Thyroid gland (tissue), 4 donors: ENCODE data around the gene ITGB4. TPM values are rescaled to one million over a fixed set of nuclear protein-coding genes. Genes with fewer than 3 reads are reported as not detected.

Experiments used
- DNase-seq, 2 donors: peaks; one replicate each; pipeline ENCODE4 v3.0.0-alpha.2; 2019
- H3K27ac ChIP-seq, 3 donors: fragments of 200-600 bp; sonication (generic); 1 replicate in 2 of 3; 2 replicates in 1 of 3; pipeline ENCODE4 v1.5.1; 2016 to 2019; ENCODE audit warnings: mild to moderate bottlenecking in 1 of 3, moderate library complexity in 1 of 3
- H3K27me3 ChIP-seq: fragments of 200-600 bp; sonication (generic); one replicate; pipeline ENCODE4 v1.5.1; 2019
- H3K36me3 ChIP-seq, 2 donors: fragments of 200-600 bp; sonication (generic); one replicate each; pipeline ENCODE4 v1.5.1; 2016 to 2019
- H3K4me1 ChIP-seq, 2 donors: fragments of 200-600 bp; sonication (generic); one replicate each; pipeline ENCODE4 v1.5.1; 2017 to 2019
- H3K4me3 ChIP-seq, 3 donors: fragments of 200-600 bp; sonication (generic); replicated peaks in 1 of 3; 1 replicate in 2 of 3; 2 replicates in 1 of 3; pipeline ENCODE4 v1.5.1; 2016; ENCODE audit warnings: mild to moderate bottlenecking in 1 of 3
- H3K9me3 ChIP-seq: fragments of 200-600 bp; sonication (generic); one replicate; pipeline ENCODE4 v1.5.1; 2017
- POLR2A ChIP-seq, 2 donors: fragments of 450-650 bp; IDR thresholded peaks; one replicate each; pipeline ENCODE4 v1.6.1; 2017; ENCODE audit warnings: antibody characterized with exemption in 2 of 2, mild to moderate bottlenecking in 2 of 2, moderate library complexity in 1 of 2
- WGBS, 2 donors: methylation state at CpG; one replicate each; pipeline ENCODE4 v1.1.5; 2017; 5-methylcytosine and 5-hydroxymethylcytosine counted together
- intact Hi-C: fragments of 100-400 bp; cut with DNase I; formaldehyde crosslinking; loops from one replicate; pipeline ENCODE4 v1.15.1; 2023
- total RNA-seq, 4 donors: library from RNA; depleted of rRNA; stranded (reverse); fragments of >200 nt; gene quantifications; one replicate each; pipeline ENCODE4 v1.2.3, GENCODE V29; 2016
- TF ChIP-seq, protein P1 (sequence below), 6 experiments: fragments of 200-600 bp in 3 of 6; fragments of 450-650 bp in 3 of 6; sonication (generic) in 3 of 6; IDR thresholded peaks; one replicate each; pipeline ENCODE4 v1.5.1; 2016 to 2019; ENCODE audit warnings: antibody characterized with exemption in 6 of 6, mild to moderate bottlenecking in 2 of 6, inconsistent platforms in 1 of 6, moderate library complexity in 1 of 6

ITGB4 gene
- total RNA-seq, 4 donors from 2014 or later, result 19.7 to 27.3 (median 23.1) TPM

DNA sequence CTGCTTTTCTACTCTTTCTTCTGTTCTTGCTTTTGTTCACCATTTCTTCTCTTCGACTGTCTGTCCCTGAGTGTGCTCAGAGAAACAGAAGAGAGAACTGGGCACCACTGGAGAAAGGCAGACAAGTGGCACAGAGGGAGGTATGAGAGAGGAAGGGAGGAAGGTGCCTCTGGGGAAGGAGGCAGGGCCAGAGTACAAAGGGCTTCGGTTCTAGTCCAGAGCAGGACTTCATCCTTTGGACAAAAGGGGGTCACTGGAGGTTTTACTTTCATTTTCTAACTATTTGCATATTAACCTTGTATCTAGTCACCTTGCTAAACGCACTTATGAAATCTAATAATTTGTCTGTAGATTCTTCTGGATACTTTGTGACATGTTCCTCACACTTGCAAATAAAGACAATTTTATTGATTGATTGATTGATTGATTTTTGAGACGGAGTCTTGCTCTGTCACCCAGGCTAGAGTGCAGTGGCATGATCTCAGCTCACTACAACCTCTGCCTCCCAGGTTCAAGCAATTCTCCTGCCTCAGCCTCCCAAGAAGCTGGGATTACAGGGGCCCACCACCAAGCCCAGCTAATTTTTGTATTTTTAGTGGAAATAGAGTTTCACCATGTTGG lies 13.5 kb downstream of the ITGB4 start:
- 78 to 85% methylated on average over 4 of the region's 4 CpGs for WGBS, 2 donors
- H3K4me3 ChIP-seq, result no peak overlapping the region
- intact Hi-C loops, result loop anchor here (5.0 kb wide), 1 partner anchor 117 kb away; no protein-coding TSS in a partner anchor
- H3K4me1 ChIP-seq, result no peaks in the 10 kb centered on the region
- DNase-seq, result no peak
- no peaks in the 10 kb centered on the region for H3K27me3 ChIP-seq
- no peak overlapping the region for H3K27ac ChIP-seq
- no peaks in the 10 kb centered on the region for H3K36me3 ChIP-seq
- H3K9me3 ChIP-seq, result no peaks in the 10 kb centered on the region
- TF ChIP-seq POLR2A (IDR thresholded peaks at IDR 0.05), result no peak
- TF ChIP-seq, protein P1, sequence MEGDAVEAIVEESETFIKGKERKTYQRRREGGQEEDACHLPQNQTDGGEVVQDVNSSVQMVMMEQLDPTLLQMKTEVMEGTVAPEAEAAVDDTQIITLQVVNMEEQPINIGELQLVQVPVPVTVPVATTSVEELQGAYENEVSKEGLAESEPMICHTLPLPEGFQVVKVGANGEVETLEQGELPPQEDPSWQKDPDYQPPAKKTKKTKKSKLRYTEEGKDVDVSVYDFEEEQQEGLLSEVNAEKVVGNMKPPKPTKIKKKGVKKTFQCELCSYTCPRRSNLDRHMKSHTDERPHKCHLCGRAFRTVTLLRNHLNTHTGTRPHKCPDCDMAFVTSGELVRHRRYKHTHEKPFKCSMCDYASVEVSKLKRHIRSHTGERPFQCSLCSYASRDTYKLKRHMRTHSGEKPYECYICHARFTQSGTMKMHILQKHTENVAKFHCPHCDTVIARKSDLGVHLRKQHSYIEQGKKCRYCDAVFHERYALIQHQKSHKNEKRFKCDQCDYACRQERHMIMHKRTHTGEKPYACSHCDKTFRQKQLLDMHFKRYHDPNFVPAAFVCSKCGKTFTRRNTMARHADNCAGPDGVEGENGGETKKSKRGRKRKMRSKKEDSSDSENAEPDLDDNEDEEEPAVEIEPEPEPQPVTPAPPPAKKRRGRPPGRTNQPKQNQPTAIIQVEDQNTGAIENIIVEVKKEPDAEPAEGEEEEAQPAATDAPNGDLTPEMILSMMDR (IDR thresholded peaks at IDR 0.05), result no peak

DNA sequence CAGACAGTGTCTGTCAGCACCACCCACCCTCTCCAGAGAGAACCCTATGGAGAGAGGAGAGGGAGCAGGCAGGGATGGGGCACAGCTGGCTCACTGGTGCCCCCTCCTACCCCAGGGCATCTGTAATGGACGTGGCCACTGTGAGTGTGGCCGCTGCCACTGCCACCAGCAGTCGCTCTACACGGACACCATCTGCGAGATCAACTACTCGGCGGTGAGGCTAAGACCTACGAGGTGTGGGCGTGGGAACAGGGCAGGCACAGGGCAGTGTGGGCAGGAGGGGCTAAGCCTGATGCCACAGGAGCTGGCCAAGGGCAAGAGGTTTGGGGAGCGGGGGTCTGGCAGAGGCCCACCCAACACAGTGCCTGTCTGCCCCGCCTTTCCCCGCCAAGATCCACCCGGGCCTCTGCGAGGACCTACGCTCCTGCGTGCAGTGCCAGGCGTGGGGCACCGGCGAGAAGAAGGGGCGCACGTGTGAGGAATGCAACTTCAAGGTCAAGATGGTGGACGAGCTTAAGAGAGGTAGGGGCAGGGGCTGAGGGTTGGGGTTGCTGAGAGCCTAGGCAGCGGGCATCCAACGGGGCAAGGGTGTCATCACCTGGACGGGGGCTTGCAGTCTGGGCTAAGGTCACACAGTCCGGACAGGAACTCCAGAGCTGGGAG lies 15.0 kb downstream of the ITGB4 start:
- WGBS, 2 donors, result 90 to 97% methylated on average over 22 to 26 of the region's 26 CpGs
- DNase-seq, result no peak
- TF ChIP-seq, protein P1 (IDR thresholded peaks at IDR 0.05), result no peak
- TF ChIP-seq POLR2A (IDR thresholded peaks at IDR 0.05), result no peak
- intact Hi-C loops, result loop anchor here (5.0 kb wide), 1 partner anchor 119 kb away; no protein-coding TSS in a partner anchor
- H3K27me3 ChIP-seq, result no peaks in the 10 kb centered on the region
- no peaks in the 10 kb centered on the region for H3K4me1 ChIP-seq
- no peaks in the 10 kb centered on the region for H3K36me3 ChIP-seq
- H3K4me3 ChIP-seq, result no peak overlapping the region
- H3K9me3 ChIP-seq, result no peaks in the 10 kb centered on the region
- H3K27ac ChIP-seq, result no peak overlapping the region

DNA sequence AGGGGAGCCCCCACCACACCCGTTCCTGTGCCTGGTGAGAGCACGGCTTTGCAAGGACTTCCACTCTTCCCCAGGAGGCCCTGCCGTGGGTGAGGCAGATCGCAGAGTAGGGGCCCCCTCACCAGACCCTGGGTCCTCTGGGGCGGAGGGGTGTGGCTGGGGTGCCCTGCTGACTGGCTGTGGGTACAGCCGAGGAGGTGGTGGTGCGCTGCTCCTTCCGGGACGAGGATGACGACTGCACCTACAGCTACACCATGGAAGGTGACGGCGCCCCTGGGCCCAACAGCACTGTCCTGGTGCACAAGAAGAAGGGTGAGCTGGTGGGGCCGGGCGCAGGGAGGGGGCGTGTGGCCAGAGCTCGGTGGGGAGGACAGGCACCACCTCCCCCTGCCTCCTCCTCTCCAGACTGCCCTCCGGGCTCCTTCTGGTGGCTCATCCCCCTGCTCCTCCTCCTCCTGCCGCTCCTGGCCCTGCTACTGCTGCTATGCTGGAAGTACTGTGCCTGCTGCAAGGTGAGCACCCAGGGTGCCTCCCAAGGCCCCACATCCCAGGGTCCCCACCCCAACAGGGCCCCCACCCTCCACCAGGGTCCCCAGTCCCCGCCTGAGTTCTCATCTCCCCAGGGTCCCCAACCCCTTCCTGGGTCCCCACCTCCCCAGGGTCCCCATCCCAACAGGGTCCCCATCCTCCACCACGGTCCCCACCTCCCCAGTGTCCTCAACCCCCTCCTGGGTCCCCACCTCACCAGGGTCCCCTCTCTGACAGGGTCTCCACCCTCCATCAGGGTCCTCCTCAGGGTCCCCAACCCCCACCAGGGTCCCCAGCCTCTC lies 16.1 kb downstream of the ITGB4 start:
- DNase-seq, result no peak
- Histone ChIP-seq H3K4me3 (no peak overlapping the region), H3K27ac (no peak overlapping the region), H3K27me3 (no peaks in the 10 kb centered on the region), H3K9me3 (no peaks in the 10 kb centered on the region), H3K4me1 (no peaks in the 10 kb centered on the region), H3K36me3 (no peaks in the 10 kb centered on the region)
- 83 to 85% methylated on average over 14 to 17 of the region's 20 CpGs for WGBS, 2 donors
- intact Hi-C loops, result loop anchor here (5.0 kb wide), 1 partner anchor 120 kb away; no protein-coding TSS in a partner anchor
- no peak for TF ChIP-seq POLR2A (IDR thresholded peaks at IDR 0.05)
- TF ChIP-seq, protein P1 (IDR thresholded peaks at IDR 0.05), result no peak

DNA sequence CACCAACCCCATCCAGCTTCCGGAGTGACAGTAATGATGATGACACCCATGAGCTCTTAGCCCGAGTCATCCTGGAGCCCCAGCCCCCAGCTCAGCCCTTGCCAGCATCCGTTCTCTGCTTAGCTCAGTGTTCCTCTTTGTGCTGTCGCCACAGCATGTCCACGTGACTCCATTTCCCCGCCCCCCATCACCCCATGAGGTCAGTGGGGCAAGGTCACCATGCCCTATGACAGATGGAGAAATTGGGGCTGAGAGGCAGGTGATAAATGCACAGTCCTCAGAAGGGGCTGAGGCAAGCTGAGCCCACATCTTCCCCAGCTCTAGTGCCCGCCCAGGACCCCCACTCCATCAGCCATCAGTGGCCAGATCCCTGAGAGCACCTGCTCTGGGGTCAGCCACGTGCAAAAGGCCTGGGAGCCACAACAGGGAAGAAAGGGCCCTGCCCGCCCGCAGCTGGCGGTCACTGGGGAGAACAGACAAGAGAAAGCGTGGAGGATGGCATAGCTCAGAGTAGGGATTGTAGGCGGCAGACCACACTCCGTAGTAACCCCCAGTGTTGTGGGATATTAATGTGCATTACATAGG lies 17.1 kb downstream of the ITGB4 start:
- no peaks in the 10 kb centered on the region for H3K9me3 ChIP-seq
- H3K27ac ChIP-seq, result no peak overlapping the region
- no peaks in the 10 kb centered on the region for H3K27me3 ChIP-seq
- no peaks in the 10 kb centered on the region for H3K36me3 ChIP-seq
- no peak for TF ChIP-seq POLR2A (IDR thresholded peaks at IDR 0.05)
- TF ChIP-seq, protein P1 (IDR thresholded peaks at IDR 0.05), result no peak
- WGBS, 2 donors, result 88% methylated on average over 14 of the region's 14 CpGs
- H3K4me3 ChIP-seq, result no peak overlapping the region
- intact Hi-C loops, result loop anchor here (5.0 kb wide), 1 partner anchor 121 kb away; no protein-coding TSS in a partner anchor
- no peaks in the 10 kb centered on the region for H3K4me1 ChIP-seq
- DNase-seq, result no peak
